HL-60 (cell line): ENCODE results near the gene PCDHGA7.

ENCODE experiments used
- GABPA ChIP-seq: IDR thresholded peaks from 2 replicates; pipeline ENCODE4 v1.6.1; 2012; ENCODE audit warnings: low read depth
- POLR2AphosphoS5 ChIP-seq: IDR thresholded peaks from 2 replicates; pipeline ENCODE4 v1.6.1; 2012; ENCODE audit warnings: low read depth
- TF ChIP-seq, protein P1 (sequence below): IDR thresholded peaks from one replicate; pipeline ENCODE4 v1.5.1; 2011; ENCODE audit warnings: low read length, control low read depth, inconsistent platforms; ENCODE audit not compliant: insufficient read depth

DNA sequence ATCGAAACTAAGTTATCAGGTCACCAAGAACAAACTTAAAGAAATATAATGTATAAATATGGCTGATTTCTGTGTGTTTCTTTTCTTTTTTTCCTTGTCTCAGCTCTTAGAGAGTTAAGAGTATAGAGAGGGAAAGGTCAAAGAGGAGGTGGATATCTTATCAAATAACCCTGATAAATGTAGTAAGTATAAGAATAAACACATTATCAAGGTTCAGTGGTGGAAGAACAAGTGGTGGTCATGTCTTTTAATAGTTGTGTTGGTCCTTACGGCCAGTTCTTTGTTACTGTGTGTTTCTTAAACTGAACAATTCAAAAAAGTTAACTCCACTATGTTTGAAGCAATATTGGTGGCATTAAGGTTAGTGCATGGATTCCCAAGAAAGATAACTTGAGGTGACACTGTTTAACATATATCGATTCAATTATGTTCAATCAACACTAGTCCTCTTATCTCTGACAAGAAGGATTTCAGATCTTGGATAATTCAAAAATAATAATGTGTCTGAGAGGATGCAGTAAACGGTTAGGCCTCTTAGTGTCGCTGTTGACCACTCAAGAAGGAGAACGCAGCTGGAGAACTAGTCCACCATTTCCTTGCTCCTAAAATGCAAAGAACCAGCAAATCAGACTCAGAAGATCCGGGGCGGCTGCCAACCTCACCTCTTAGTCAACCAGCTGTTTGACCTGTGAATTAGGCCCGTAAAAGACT is 39.1 kb upstream of the PCDHGA7 start, which contains the start of gene PCDHGA3:
- TF ChIP-seq, protein P1, sequence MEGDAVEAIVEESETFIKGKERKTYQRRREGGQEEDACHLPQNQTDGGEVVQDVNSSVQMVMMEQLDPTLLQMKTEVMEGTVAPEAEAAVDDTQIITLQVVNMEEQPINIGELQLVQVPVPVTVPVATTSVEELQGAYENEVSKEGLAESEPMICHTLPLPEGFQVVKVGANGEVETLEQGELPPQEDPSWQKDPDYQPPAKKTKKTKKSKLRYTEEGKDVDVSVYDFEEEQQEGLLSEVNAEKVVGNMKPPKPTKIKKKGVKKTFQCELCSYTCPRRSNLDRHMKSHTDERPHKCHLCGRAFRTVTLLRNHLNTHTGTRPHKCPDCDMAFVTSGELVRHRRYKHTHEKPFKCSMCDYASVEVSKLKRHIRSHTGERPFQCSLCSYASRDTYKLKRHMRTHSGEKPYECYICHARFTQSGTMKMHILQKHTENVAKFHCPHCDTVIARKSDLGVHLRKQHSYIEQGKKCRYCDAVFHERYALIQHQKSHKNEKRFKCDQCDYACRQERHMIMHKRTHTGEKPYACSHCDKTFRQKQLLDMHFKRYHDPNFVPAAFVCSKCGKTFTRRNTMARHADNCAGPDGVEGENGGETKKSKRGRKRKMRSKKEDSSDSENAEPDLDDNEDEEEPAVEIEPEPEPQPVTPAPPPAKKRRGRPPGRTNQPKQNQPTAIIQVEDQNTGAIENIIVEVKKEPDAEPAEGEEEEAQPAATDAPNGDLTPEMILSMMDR, result peak; percentile 10
- TF ChIP-seq POLR2AphosphoS5 (no peak), GABPA (no peak)
